OCI-LY1 (cell line): ENCODE data around the gene EHF.

Source experiments
- H2AFZ ChIP-seq: fragments of 200-600 bp; sonication (generic), shearing (Covaris generic); 2 replicates; pipeline ENCODE4 v1.6.0; 2014; ENCODE audit warnings: antibody characterized with exemption, mild to moderate bottlenecking, low read length
- H3F3A ChIP-seq: fragments of 200-600 bp; sonication (generic), shearing (Covaris generic); 2 replicates; pipeline ENCODE4 v1.6.0; 2014; ENCODE audit warnings: mild to moderate bottlenecking, antibody characterized with exemption, low read length, moderate library complexity; ENCODE audit not compliant: insufficient read depth
- H3K27ac ChIP-seq: fragments of 200-600 bp; sonication (generic); 2 replicates; pipeline ENCODE4 v1.5.1; 2014; ENCODE audit warnings: low read length, mixed run types, mild to moderate bottlenecking, low read depth; ENCODE audit not compliant: poor library complexity, severe bottlenecking
- H3K27me3 ChIP-seq: fragments of 200-600 bp; sonication (generic); 2 replicates; pipeline ENCODE4 v1.6.0; 2014; ENCODE audit warnings: antibody characterized with exemption, mild to moderate bottlenecking, low read length, moderate library complexity; ENCODE audit not compliant: insufficient read depth
- H3K36me3 ChIP-seq: fragments of 200-600 bp; sonication (generic); 2 replicates; pipeline ENCODE4 v1.6.1; 2014; ENCODE audit warnings: mild to moderate bottlenecking, antibody characterized with exemption, low read length, moderate library complexity, mixed read lengths; ENCODE audit not compliant: insufficient read depth
- H3K4me1 ChIP-seq: fragments of 200-600 bp; sonication (generic); 2 replicates; pipeline ENCODE4 v1.5.1; 2014; ENCODE audit warnings: mild to moderate bottlenecking, low read length, moderate library complexity; ENCODE audit not compliant: insufficient read depth, severe bottlenecking
- H3K4me2 ChIP-seq: fragments of 200-600 bp; sonication (generic), shearing (Covaris generic); 2 replicates; pipeline ENCODE4 v1.6.1; 2014; ENCODE audit warnings: low read length
- H3K4me3 ChIP-seq: fragments of 200-600 bp; sonication (generic); 2 replicates; pipeline ENCODE4 v1.5.1; 2014; ENCODE audit warnings: low read length, low read depth, mild to moderate bottlenecking, mixed read lengths; ENCODE audit not compliant: poor library complexity, severe bottlenecking
- H3K79me2 ChIP-seq: fragments of 200-600 bp; shearing (Covaris generic); 2 replicates; pipeline ENCODE4 v1.6.1; 2016; ENCODE audit warnings: mixed run types, low read length, mixed read lengths; ENCODE audit not compliant: insufficient read depth
- H3K9ac ChIP-seq: fragments of 200-600 bp; sonication (generic), shearing (Covaris generic); 2 replicates; pipeline ENCODE4 v1.6.1; 2014; ENCODE audit warnings: mild to moderate bottlenecking, low read length, mixed read lengths
- H3K9me2 ChIP-seq: fragments of 200-600 bp; sonication (generic), shearing (Covaris generic); 2 replicates; pipeline ENCODE4 v1.6.1; 2014; ENCODE audit warnings: low read depth, mild to moderate bottlenecking, low read length, mixed read lengths
- H3K9me3 ChIP-seq: fragments of 200-600 bp; shearing (Covaris generic); 2 replicates; pipeline ENCODE4 v1.6.1; 2014; ENCODE audit warnings: low read length, mixed read lengths
- H4K20me1 ChIP-seq: fragments of 200-600 bp; sonication (generic), shearing (Covaris generic); 2 replicates; pipeline ENCODE4 v1.6.0; 2016; ENCODE audit warnings: mild to moderate bottlenecking, low read length; ENCODE audit not compliant: insufficient read depth
- CTCF ChIP-seq: fragments of 200-600 bp; sonication (generic), shearing (Covaris generic); IDR thresholded peaks from 2 replicates; pipeline ENCODE4 v1.5.1; 2017; ENCODE audit warnings: mild to moderate bottlenecking, antibody characterized with exemption, low read length, moderate library complexity, mixed read lengths
- EZH2 ChIP-seq: fragments of 200-600 bp; sonication (generic), shearing (Covaris generic); IDR thresholded peaks from 2 replicates; pipeline ENCODE4 v1.8.0; 2017; ENCODE audit warnings: borderline replicate concordance, mixed run types, mild to moderate bottlenecking, antibody characterized with exemption, low read length, moderate library complexity, mixed read lengths

Gene EHF

GRCh38 chr11:34665077-34665835 is 44.4 kb downstream of the EHF start:
- H3K4me3 ChIP-seq: no peak overlapping the region
- no peak overlapping the region for H3K27ac ChIP-seq
- no peaks in the 10 kb centered on the region; the same call in 1 of the 2 replicates for H3K27me3 ChIP-seq
- H3F3A ChIP-seq: no peaks in the 10 kb centered on the region
- TF ChIP-seq CTCF (no peak), EZH2 (no peak)
- H3K9me2 ChIP-seq: no peaks in the 10 kb centered on the region
- H3K79me2 ChIP-seq: no peaks in the 10 kb centered on the region
- H3K9me3 ChIP-seq: no peaks in the 10 kb centered on the region
- no peaks in the 10 kb centered on the region for H3K36me3 ChIP-seq
- no peaks in the 10 kb centered on the region for H4K20me1 ChIP-seq
- no peak overlapping the region for H2AFZ ChIP-seq
- H3K4me2 ChIP-seq: no peak overlapping the region
- H3K9ac ChIP-seq: no peak overlapping the region
- no peaks in the 10 kb centered on the region for H3K4me1 ChIP-seq

- Histone ChIP-seq H3K9me3 (no peaks in the 10 kb centered on the region), H3K27ac (no peak overlapping the region), H3K4me2 (no peak overlapping the region), H3K4me3 (no peak overlapping the region), H3K9me2 (no peaks in the 10 kb centered on the region), H3F3A (no peaks in the 10 kb centered on the region), H3K79me2 (no peaks in the 10 kb centered on the region), H3K27me3 (no peaks in the 10 kb centered on the region; the same call in 1 of the 2 replicates), H3K36me3 (no peaks in the 10 kb centered on the region), H2AFZ (no peak overlapping the region), H3K9ac (no peak overlapping the region), H3K4me1 (no peaks in the 10 kb centered on the region), H4K20me1 (no peaks in the 10 kb centered on the region)
- no peak for TF ChIP-seq EZH2
- TF ChIP-seq CTCF: no peak
Measured at GRCh38 chr11:34667810-34668582, 47.1 kb downstream of the EHF start.

- no peaks in the 10 kb centered on the region for H3F3A ChIP-seq
- no peak overlapping the region for H3K27ac ChIP-seq
- no peaks in the 10 kb centered on the region for H3K9me3 ChIP-seq
- no peaks in the 10 kb centered on the region for H3K36me3 ChIP-seq
- H3K9me2 ChIP-seq: no peaks in the 10 kb centered on the region
- no peak overlapping the region for H3K4me2 ChIP-seq
- no peak overlapping the region for H3K4me3 ChIP-seq
- TF ChIP-seq CTCF (no peak), EZH2 (no peak)
- no peaks in the 10 kb centered on the region for H3K4me1 ChIP-seq
- no peak overlapping the region for H3K9ac ChIP-seq
- no peak overlapping the region for H2AFZ ChIP-seq
- H4K20me1 ChIP-seq: no peaks in the 10 kb centered on the region
- H3K27me3 ChIP-seq: no peaks in the 10 kb centered on the region; the same call in 1 of the 2 replicates
- no peaks in the 10 kb centered on the region for H3K79me2 ChIP-seq
Measured at GRCh38 chr11:34668583-34669053, 47.7 kb downstream of the EHF start.
